HEK293 (cell line): Measurements from ENCODE around the gene AIFM1.

ENCODE experiments used
- CTCF ChIP-seq: fragments of 450-650 bp; formaldehyde crosslinking; IDR thresholded peaks from 2 replicates; pipeline ENCODE4 v1.5.1; 2016; ENCODE audit warnings: missing biosample characterization, missing genetic modification characterization
- GFI1B ChIP-seq: fragments of 450-650 bp; formaldehyde crosslinking; IDR thresholded peaks from 2 replicates; pipeline ENCODE4 v1.5.1; 2016; ENCODE audit warnings: missing biosample characterization, missing genetic modification characterization
- GLI2 ChIP-seq: fragments of 450-650 bp; formaldehyde crosslinking; IDR thresholded peaks from 2 replicates; pipeline ENCODE4; 2017; ENCODE audit warnings: missing biosample characterization, missing genetic modification characterization, low read depth, borderline replicate concordance
- KLF1 ChIP-seq: fragments of 450-650 bp; formaldehyde crosslinking; IDR thresholded peaks from 2 replicates; pipeline ENCODE4 v1.5.1; 2016; ENCODE audit warnings: missing biosample characterization, missing genetic modification characterization
- KLF16 ChIP-seq: fragments of 450-650 bp; formaldehyde crosslinking; IDR thresholded peaks from 2 replicates; pipeline ENCODE4 v1.5.1; 2017; ENCODE audit warnings: missing biosample characterization, missing genetic modification characterization
- MZF1 ChIP-seq: fragments of 450-650 bp; formaldehyde crosslinking; IDR thresholded peaks from 2 replicates; pipeline ENCODE4 v1.5.1; 2017; ENCODE audit warnings: missing biosample characterization, missing genetic modification characterization, borderline replicate concordance
- PATZ1 ChIP-seq: fragments of 450-650 bp; formaldehyde crosslinking; IDR thresholded peaks from 2 replicates; pipeline ENCODE4 v1.5.1; 2016; ENCODE audit warnings: missing biosample characterization, missing genetic modification characterization
- PRDM6 ChIP-seq: fragments of 450-650 bp; formaldehyde crosslinking; IDR thresholded peaks from 2 replicates; pipeline ENCODE4 v1.5.1; 2017; ENCODE audit warnings: missing biosample characterization, missing genetic modification characterization
- YY1 ChIP-seq: fragments of 450-650 bp; formaldehyde crosslinking; IDR thresholded peaks from 2 replicates; pipeline ENCODE4 v1.5.1; 2018; ENCODE audit warnings: missing biosample characterization, missing genetic modification characterization
- ZNF112 ChIP-seq: fragments of 450-650 bp; formaldehyde crosslinking; IDR thresholded peaks from 2 replicates; pipeline ENCODE4 v1.5.0; 2017; ENCODE audit warnings: missing biosample characterization, missing genetic modification characterization
- ZNF148 ChIP-seq: fragments of 450-650 bp; formaldehyde crosslinking; IDR thresholded peaks from 2 replicates; pipeline ENCODE4 v1.5.0; 2017; ENCODE audit warnings: missing biosample characterization, missing genetic modification characterization, borderline replicate concordance
- ZNF2 ChIP-seq: fragments of 450-650 bp; formaldehyde crosslinking; IDR thresholded peaks from 2 replicates; pipeline ENCODE4 v1.5.1; 2016; ENCODE audit warnings: missing biosample characterization, missing genetic modification characterization
- ZNF23 ChIP-seq: fragments of 450-650 bp; formaldehyde crosslinking; IDR thresholded peaks from 2 replicates; pipeline ENCODE4 v1.5.1; 2016; ENCODE audit warnings: missing biosample characterization, missing genetic modification characterization, borderline replicate concordance
- ZNF239 ChIP-seq: fragments of 450-650 bp; formaldehyde crosslinking; IDR thresholded peaks from 2 replicates; pipeline ENCODE4 v1.5.1; 2016; ENCODE audit warnings: missing biosample characterization, missing genetic modification characterization
- ZNF26 ChIP-seq: fragments of 450-650 bp; formaldehyde crosslinking; IDR thresholded peaks from 2 replicates; pipeline ENCODE4 v1.5.1; 2016; ENCODE audit warnings: missing biosample characterization, missing genetic modification characterization
- ZNF302 ChIP-seq: fragments of 450-650 bp; formaldehyde crosslinking; IDR thresholded peaks from 2 replicates; pipeline ENCODE4 v1.5.1; 2016; ENCODE audit warnings: missing biosample characterization, missing genetic modification characterization, low read depth
- ZNF423 ChIP-seq: fragments of 450-650 bp; formaldehyde crosslinking; IDR thresholded peaks from 2 replicates; pipeline ENCODE4 v1.5.1; 2016; ENCODE audit warnings: missing biosample characterization, missing genetic modification characterization
- ZNF449 ChIP-seq: fragments of 450-650 bp; formaldehyde crosslinking; IDR thresholded peaks from 2 replicates; pipeline ENCODE4 v1.5.1; 2017; ENCODE audit warnings: missing biosample characterization, mild to moderate bottlenecking, missing genetic modification characterization, moderate library complexity
- ZNF488 ChIP-seq: fragments of 450-650 bp; formaldehyde crosslinking; IDR thresholded peaks from 2 replicates; pipeline ENCODE4 v1.5.1; 2016; ENCODE audit warnings: missing biosample characterization, missing genetic modification characterization
- ZNF585B ChIP-seq: fragments of 450-650 bp; formaldehyde crosslinking; IDR thresholded peaks from 2 replicates; pipeline ENCODE4 v1.5.1; 2016; ENCODE audit warnings: missing biosample characterization, missing genetic modification characterization
- ZNF692 ChIP-seq: fragments of 450-650 bp; formaldehyde crosslinking; IDR thresholded peaks from 2 replicates; pipeline ENCODE4 v1.5.1; 2016; ENCODE audit warnings: missing biosample characterization, missing genetic modification characterization
- ZNF701 ChIP-seq: fragments of 450-650 bp; formaldehyde crosslinking; IDR thresholded peaks from 2 replicates; pipeline ENCODE4 v1.5.1; 2016; ENCODE audit warnings: missing biosample characterization, missing genetic modification characterization
- ZNF747 ChIP-seq: fragments of 450-650 bp; formaldehyde crosslinking; IDR thresholded peaks from 2 replicates; pipeline ENCODE4 v1.5.1; 2016; ENCODE audit warnings: missing biosample characterization, missing genetic modification characterization
- ZNF777 ChIP-seq: fragments of 450-650 bp; formaldehyde crosslinking; IDR thresholded peaks from 2 replicates; pipeline ENCODE4 v1.5.1; 2017; ENCODE audit warnings: missing biosample characterization, missing genetic modification characterization, borderline replicate concordance
- ZNF785 ChIP-seq: fragments of 450-650 bp; formaldehyde crosslinking; IDR thresholded peaks from 2 replicates; pipeline ENCODE4 v1.5.1; 2016; ENCODE audit warnings: missing biosample characterization, missing genetic modification characterization
- ZSCAN23 ChIP-seq: fragments of 450-650 bp; formaldehyde crosslinking; IDR thresholded peaks from 2 replicates; pipeline ENCODE4 v1.5.1; 2016; ENCODE audit warnings: missing biosample characterization, missing genetic modification characterization

The AIFM1 gene

GRCh38 chrX:130120746-130121504 is 44.7 kb downstream of the AIFM1 start (continued):
- no peak for TF ChIP-seq ZNF112
- no peak for TF ChIP-seq ZNF26 (tag by site-specific recombination)
- no peak for TF ChIP-seq ZNF785
- TF ChIP-seq GFI1B (tag by site-specific recombination) = no peak
- peak; percentile 45; the same call in 1 of the 2 replicates for TF ChIP-seq KLF1
- TF ChIP-seq ZNF777 (tag by site-specific recombination) = no peak
- TF ChIP-seq YY1 (tag by site-specific recombination) = no peak
- no peak for TF ChIP-seq ZNF23 (tag by site-specific recombination)
- no peak for TF ChIP-seq ZNF585B (tag by site-specific recombination)
- TF ChIP-seq ZNF692 (tag by site-specific recombination) = no peak
- TF ChIP-seq ZSCAN23 (tag by site-specific recombination) = no peak
- no peak for TF ChIP-seq MZF1
- TF ChIP-seq ZNF747 (tag by site-specific recombination) = no peak
- no peak for TF ChIP-seq ZNF701 (tag by site-specific recombination)
- TF ChIP-seq ZNF488 = no peak
- no peak for TF ChIP-seq GLI2 (tag by site-specific recombination)
- TF ChIP-seq ZNF449 (tag by site-specific recombination) = peak; percentile 77
- TF ChIP-seq CTCF (tag by site-specific recombination) = peak; percentile 95
- peak; percentile 60; the same call in 1 of the 2 replicates for TF ChIP-seq ZNF2 (tag by site-specific recombination)
- 0 out of 2 replicates have a peak, but pooled peaks have one; percentile 40 for TF ChIP-seq KLF16
- TF ChIP-seq ZNF423 (tag by site-specific recombination) = no peak
- no peak for TF ChIP-seq ZNF302 (tag by site-specific recombination)
- TF ChIP-seq ZNF148 (tag by site-specific recombination) = no peak
- TF ChIP-seq ZNF239 (tag by site-specific recombination) = no peak
- no peak for TF ChIP-seq PRDM6 (tag by site-specific recombination)
- TF ChIP-seq PATZ1 (tag by site-specific recombination) = no peak; the same call in none of the 2 replicates
